Measurements from ENCODE around the gene HPN.

DNA sequence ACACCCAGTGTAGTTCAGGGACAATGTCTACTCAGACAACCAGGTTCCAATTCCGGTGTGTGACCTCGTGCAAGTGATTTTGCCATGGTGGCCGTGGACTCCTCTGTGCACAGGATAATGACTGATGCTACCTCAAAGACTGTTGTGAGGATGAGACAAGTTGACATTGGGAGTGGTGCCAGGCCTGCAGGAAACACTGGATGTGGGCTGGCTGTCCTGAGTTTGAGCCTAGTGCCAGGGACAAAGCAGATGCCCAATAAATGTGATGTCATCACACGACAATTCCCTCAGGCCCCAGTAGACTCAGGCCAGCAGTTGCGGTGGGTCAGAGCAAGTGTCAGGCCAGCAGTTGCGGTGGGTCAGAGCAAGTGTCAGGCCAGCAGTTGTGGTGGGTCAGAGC is 17.4 kb upstream of the HPN start:
- TF ChIP-seq EGR1 (IDR thresholded peaks at IDR 0.05; ENCODE audit: borderline replicate concordance in 1 of 2, low read depth in 2 of 2, low read length in 2 of 2) (no peak), BACH1 (IDR thresholded peaks at IDR 0.05; ENCODE audit: borderline replicate concordance) (no peak), EZH2 (IDR thresholded peaks at IDR 0.05; ENCODE audit: borderline replicate concordance, control insufficient read depth, low read depth, low read length) (no peak), POLR2AphosphoS2 (IDR thresholded peaks at IDR 0.05; ENCODE audit: low read depth, low read length) (no peak), EP300 (IDR thresholded peaks at IDR 0.05; ENCODE audit: borderline replicate concordance in 1 of 2, control insufficient read depth in 1 of 2, low read depth in 2 of 2, low read length in 2 of 2) (no peak), POLR2A (IDR thresholded peaks at IDR 0.05; ENCODE audit: low read depth, low read length) (no peak), SUZ12 (IDR thresholded peaks at IDR 0.05; ENCODE audit: unreplicated experiment) (no peak)
- TF ChIP-seq, protein P1, sequence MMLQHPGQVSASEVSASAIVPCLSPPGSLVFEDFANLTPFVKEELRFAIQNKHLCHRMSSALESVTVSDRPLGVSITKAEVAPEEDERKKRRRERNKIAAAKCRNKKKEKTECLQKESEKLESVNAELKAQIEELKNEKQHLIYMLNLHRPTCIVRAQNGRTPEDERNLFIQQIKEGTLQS (IDR thresholded peaks at IDR 0.05; ENCODE audit: borderline replicate concordance, extremely low read depth, low read depth, low read length): no peak
- TF ChIP-seq, protein P2, sequence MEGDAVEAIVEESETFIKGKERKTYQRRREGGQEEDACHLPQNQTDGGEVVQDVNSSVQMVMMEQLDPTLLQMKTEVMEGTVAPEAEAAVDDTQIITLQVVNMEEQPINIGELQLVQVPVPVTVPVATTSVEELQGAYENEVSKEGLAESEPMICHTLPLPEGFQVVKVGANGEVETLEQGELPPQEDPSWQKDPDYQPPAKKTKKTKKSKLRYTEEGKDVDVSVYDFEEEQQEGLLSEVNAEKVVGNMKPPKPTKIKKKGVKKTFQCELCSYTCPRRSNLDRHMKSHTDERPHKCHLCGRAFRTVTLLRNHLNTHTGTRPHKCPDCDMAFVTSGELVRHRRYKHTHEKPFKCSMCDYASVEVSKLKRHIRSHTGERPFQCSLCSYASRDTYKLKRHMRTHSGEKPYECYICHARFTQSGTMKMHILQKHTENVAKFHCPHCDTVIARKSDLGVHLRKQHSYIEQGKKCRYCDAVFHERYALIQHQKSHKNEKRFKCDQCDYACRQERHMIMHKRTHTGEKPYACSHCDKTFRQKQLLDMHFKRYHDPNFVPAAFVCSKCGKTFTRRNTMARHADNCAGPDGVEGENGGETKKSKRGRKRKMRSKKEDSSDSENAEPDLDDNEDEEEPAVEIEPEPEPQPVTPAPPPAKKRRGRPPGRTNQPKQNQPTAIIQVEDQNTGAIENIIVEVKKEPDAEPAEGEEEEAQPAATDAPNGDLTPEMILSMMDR (IDR thresholded peaks at IDR 0.05 in 2 of 3, conservative IDR thresholded peaks at IDR 0.05 in 1 of 3; ENCODE audit: control insufficient read depth in 2 of 3, extremely low read depth in 1 of 3, insufficient read depth in 1 of 3, low read depth in 3 of 3, low read length in 3 of 3): no peak
- TF ChIP-seq, protein P3, sequence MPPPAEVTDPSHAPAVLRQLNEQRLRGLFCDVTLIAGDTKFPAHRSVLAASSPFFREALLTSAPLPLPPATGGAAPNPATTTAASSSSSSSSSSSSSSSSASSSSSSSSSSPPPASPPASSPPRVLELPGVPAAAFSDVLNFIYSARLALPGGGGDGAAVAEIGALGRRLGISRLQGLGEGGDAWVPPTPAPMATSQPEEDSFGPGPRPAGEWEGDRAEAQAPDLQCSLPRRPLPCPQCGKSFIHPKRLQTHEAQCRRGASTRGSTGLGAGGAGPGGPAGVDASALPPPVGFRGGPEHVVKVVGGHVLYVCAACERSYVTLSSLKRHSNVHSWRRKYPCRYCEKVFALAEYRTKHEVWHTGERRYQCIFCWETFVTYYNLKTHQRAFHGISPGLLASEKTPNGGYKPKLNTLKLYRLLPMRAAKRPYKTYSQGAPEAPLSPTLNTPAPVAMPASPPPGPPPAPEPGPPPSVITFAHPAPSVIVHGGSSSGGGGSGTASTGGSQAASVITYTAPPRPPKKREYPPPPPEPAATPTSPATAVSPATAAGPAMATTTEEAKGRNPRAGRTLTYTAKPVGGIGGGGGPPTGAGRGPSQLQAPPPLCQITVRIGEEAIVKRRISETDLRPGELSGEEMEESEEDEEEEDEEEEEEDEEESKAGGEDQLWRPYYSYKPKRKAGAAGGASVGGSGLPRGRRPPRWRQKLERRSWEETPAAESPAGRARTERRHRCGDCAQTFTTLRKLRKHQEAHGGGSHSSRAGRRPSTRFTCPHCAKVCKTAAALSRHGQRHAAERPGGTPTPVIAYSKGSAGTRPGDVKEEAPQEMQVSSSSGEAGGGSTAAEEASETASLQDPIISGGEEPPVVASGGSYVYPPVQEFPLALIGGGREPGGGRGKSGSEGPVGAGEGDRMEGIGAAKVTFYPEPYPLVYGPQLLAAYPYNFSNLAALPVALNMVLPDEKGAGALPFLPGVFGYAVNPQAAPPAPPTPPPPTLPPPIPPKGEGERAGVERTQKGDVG (CRISPR knock-in tag; IDR thresholded peaks at IDR 0.05): no peak
- TF ChIP-seq, protein P4, sequence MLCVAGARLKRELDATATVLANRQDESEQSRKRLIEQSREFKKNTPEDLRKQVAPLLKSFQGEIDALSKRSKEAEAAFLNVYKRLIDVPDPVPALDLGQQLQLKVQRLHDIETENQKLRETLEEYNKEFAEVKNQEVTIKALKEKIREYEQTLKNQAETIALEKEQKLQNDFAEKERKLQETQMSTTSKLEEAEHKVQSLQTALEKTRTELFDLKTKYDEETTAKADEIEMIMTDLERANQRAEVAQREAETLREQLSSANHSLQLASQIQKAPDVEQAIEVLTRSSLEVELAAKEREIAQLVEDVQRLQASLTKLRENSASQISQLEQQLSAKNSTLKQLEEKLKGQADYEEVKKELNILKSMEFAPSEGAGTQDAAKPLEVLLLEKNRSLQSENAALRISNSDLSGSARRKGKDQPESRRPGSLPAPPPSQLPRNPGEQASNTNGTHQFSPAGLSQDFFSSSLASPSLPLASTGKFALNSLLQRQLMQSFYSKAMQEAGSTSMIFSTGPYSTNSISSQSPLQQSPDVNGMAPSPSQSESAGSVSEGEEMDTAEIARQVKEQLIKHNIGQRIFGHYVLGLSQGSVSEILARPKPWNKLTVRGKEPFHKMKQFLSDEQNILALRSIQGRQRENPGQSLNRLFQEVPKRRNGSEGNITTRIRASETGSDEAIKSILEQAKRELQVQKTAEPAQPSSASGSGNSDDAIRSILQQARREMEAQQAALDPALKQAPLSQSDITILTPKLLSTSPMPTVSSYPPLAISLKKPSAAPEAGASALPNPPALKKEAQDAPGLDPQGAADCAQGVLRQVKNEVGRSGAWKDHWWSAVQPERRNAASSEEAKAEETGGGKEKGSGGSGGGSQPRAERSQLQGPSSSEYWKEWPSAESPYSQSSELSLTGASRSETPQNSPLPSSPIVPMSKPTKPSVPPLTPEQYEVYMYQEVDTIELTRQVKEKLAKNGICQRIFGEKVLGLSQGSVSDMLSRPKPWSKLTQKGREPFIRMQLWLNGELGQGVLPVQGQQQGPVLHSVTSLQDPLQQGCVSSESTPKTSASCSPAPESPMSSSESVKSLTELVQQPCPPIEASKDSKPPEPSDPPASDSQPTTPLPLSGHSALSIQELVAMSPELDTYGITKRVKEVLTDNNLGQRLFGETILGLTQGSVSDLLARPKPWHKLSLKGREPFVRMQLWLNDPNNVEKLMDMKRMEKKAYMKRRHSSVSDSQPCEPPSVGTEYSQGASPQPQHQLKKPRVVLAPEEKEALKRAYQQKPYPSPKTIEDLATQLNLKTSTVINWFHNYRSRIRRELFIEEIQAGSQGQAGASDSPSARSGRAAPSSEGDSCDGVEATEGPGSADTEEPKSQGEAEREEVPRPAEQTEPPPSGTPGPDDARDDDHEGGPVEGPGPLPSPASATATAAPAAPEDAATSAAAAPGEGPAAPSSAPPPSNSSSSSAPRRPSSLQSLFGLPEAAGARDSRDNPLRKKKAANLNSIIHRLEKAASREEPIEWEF (IDR thresholded peaks at IDR 0.05; ENCODE audit: insufficient replicate concordance, low read depth, low read length): no peak
